ENCODE data around the gene CSNK2A2. TPM values are rescaled to one million over a fixed set of nuclear protein-coding genes. Genes with fewer than 3 reads are reported as not detected.

CSNK2A2 gene
- total and polyA plus RNA-seq, 10 of the 15 experiments (the other 5 are each of a cell fraction or from before 2014, with no cell fraction given) = 17.4 to 79.1 (median 29.4) TPM

DNA sequence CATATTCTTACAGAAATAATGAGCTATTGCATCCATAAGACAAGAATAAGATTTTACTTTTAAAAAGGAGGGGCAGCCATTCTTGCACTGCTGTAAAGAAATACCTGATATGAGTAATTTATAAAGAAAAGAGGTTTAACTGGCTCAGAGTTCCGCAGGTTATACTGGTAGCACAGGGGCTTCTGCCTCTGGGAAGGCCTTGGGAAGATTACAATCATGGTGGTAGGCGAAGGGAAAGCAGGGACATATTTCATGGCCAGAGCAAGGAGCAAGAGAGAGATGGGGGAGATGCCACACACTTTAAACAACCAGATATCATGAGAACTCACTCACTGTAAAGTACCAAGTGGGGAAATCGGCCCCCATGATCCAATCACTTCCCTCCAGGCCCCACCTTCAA, 20.9 kb upstream of the CSNK2A2 start:
- POLR2A ChIA-PET = interaction anchor here (1.0 kb wide), 1 partner anchor 20 kb away, joined by 3 read pairs; no protein-coding TSS in a partner anchor
- Histone ChIP-seq H3K27me3 (replicated peaks in 1 of 2; ENCODE audit: control insufficient read depth in 2 of 2, insufficient read depth in 2 of 2, low read length in 1 of 2) (no peaks in the 10 kb centered on the region), H3K4me3 (no peak overlapping the region), H4K20me1 (ENCODE audit: control insufficient read depth, insufficient read depth) (no peaks in the 10 kb centered on the region), H3K36me3 (ENCODE audit: control insufficient read depth in 2 of 2, insufficient read depth in 2 of 2, low read length in 1 of 2) (no peaks in the 10 kb centered on the region), H2AFZ (ENCODE audit: control insufficient read depth, low read depth, low read length) (no peak overlapping the region), H3K9me3 (replicated peaks; ENCODE audit: control insufficient read depth, insufficient read depth, low read length) (peaks cover 4% of the 10 kb centered on the region; the same call in 2 of the 3 replicates), H3K9ac (ENCODE audit: control insufficient read depth, insufficient read depth, low read length) (no peak overlapping the region), H3K79me2 (ENCODE audit: control insufficient read depth, insufficient read depth, low read length) (no peaks in the 10 kb centered on the region), H3K4me2 (ENCODE audit: control insufficient read depth, insufficient read depth) (no peak overlapping the region), H3K27ac (ENCODE audit: control insufficient read depth, insufficient read depth) (no peak overlapping the region), H3K4me1 (ENCODE audit: control insufficient read depth, insufficient read depth, low read length) (peaks cover 8% of the 10 kb centered on the region)
- RAD21 ChIA-PET (ENCODE audit: unreplicated experiment) = no interaction called here
- 33% methylated on average over 3 of the region's 3 CpGs for WGBS (ENCODE audit: insufficient coverage, insufficient replicate concordance, low lambda C conversion rate, missing lambda C conversion rate)
- TF ChIP-seq KLF5 (IDR thresholded peaks at IDR 0.05; ENCODE audit: partially characterized antibody) (no peak), MTA3 (IDR thresholded peaks at IDR 0.05; ENCODE audit: borderline replicate concordance, low read length) (no peak), FOS (IDR thresholded peaks at IDR 0.05; ENCODE audit: borderline replicate concordance, extremely low read depth, insufficient read length) (no peak), ZNF24 (IDR thresholded peaks at IDR 0.05) (no peak)
- TF ChIP-seq, protein P1, sequence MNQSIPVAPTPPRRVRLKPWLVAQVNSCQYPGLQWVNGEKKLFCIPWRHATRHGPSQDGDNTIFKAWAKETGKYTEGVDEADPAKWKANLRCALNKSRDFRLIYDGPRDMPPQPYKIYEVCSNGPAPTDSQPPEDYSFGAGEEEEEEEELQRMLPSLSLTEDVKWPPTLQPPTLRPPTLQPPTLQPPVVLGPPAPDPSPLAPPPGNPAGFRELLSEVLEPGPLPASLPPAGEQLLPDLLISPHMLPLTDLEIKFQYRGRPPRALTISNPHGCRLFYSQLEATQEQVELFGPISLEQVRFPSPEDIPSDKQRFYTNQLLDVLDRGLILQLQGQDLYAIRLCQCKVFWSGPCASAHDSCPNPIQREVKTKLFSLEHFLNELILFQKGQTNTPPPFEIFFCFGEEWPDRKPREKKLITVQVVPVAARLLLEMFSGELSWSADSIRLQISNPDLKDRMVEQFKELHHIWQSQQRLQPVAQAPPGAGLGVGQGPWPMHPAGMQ (IDR thresholded peaks at IDR 0.05; ENCODE audit: borderline replicate concordance) = no peak
- CTCF ChIA-PET = interaction anchor here (1.4 to 2.2 kb wide), 3 partner anchors 11 to 20 kb away, joined by 3 to 5 read pairs (median 5); no protein-coding TSS in a partner anchor
- FAIRE-seq (no peak), DNase-seq (ENCODE audit: low read depth, low spot score) (no peak), ATAC-seq (no peak)
- no TSS peak for BruUV-seq (replicated peaks)
- intact Hi-C loops (cut with micrococcal nuclease; ENCODE audit: unreplicated experiment) (no loop called here), in situ Hi-C loops (cut with MboI) (no loop called here)
- SMC1A ChIA-PET (ENCODE audit: uncharacterized antibody, unreplicated experiment) = interaction anchor here (0.6 to 1.4 kb wide), 4 partner anchors 13 to 28 kb away, joined by 3 to 5 read pairs (median 4); no protein-coding TSS in a partner anchor

Measured in GM12878 (cell line).